GM18861 (cell line): ENCODE results near the gene CDK5RAP2.

ENCODE experiments used
- ATAC-seq: cut with Tn5 transposase; IDR thresholded peaks from one replicate; pipeline ENCODE4 v1.9.1; 2021; ENCODE audit not compliant: unreplicated experiment

CDK5RAP2 gene

GRCh38 chr9:120362446-120362845 is 217.5 kb downstream of the CDK5RAP2 start:
- ATAC-seq, result no peak

GRCh38 chr9:120361551-120361950 is 218.4 kb downstream of the CDK5RAP2 start:
- no peak for ATAC-seq

- ATAC-seq, result no peak
These were observed 219.5 kb downstream of the CDK5RAP2 start for GRCh38 chr9:120360510-120360909.

GRCh38 chr9:120360046-120360445 is 219.9 kb downstream of the CDK5RAP2 start:
- ATAC-seq, result no peak

- no peak for ATAC-seq
These were observed 221.1 kb downstream of the CDK5RAP2 start for GRCh38 chr9:120358877-120359276.

GRCh38 chr9:120353506-120353905 is 226.5 kb downstream of the CDK5RAP2 start:
- no peak for ATAC-seq

- ATAC-seq, result no peak
These were observed 228.9 kb downstream of the CDK5RAP2 start for GRCh38 chr9:120351106-120351505.

- no peak for ATAC-seq
These were observed 229.4 kb downstream of the CDK5RAP2 start for GRCh38 chr9:120350596-120350995.

GRCh38 chr9:120348951-120349429 is 231.0 kb downstream of the CDK5RAP2 start:
- ATAC-seq, result no peak

GRCh38 chr9:120345379-120345778 is 234.6 kb downstream of the CDK5RAP2 start:
- ATAC-seq, result no peak

- no peak for ATAC-seq
These were observed 235.7 kb downstream of the CDK5RAP2 start for GRCh38 chr9:120344230-120344629.

- ATAC-seq, result no peak
These were observed 236.6 kb downstream of the CDK5RAP2 start for GRCh38 chr9:120343416-120343815.
